HG03280 (cell line): ENCODE results near the gene KIF9.
"Not testable (repeated sequence)": the region's sequence is repeated elsewhere in the genome, so short reads cannot be mapped to it uniquely, and the experiment has no call there.

Experiments
- ATAC-seq: cut with Tn5 transposase; IDR thresholded peaks from one replicate; pipeline ENCODE4 v1.9.1; 2021; ENCODE audit warnings: mild to moderate bottlenecking, moderate library complexity; ENCODE audit not compliant: unreplicated experiment

Gene KIF9

DNA sequence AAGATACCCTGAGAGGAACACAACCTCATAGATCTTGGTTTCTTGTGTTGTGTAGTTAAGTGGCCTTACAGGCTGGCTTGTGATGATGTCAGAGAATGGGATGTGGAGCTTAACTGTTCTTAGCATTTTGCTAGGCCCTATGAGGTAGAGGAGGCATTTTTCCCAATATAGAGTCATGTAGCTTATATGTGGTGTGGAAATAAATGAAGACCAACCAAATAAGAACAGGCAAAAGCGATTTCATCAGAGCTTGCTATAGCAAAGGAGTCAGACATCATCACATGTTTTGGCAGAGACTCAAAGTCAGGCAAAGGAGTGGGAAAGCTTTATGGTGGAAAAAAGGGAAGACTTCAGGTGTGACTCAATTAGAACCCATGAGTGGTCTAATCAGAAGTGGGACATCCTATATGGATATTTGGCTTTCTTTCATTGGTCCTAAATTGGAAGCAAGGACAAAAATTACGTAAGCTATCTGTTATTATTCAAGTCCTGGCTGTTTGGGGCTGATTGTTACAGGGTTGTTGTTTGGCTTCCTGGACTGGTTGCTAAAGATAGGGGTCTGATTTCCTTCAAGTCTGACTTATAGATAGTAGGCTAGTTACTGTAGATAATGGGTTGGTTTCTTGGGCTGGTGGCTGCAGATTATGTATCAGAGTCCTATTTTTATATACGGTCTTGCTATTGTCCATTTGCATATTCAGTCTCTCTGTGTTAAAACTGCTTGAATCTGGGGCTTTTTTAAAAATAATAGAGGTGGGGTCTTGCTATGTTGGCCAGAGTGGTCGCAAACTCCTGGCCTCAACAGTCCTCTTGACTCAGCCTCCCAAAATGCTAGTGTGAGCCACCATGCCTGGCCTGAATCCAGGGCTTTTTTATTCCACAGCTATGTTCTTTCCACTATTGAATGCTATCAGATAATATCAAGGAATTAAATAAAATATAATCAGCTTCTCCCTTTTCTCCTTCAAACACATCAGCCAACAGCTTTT, 88.4 kb downstream of the KIF9 start:
- ATAC-seq = no peak

DNA sequence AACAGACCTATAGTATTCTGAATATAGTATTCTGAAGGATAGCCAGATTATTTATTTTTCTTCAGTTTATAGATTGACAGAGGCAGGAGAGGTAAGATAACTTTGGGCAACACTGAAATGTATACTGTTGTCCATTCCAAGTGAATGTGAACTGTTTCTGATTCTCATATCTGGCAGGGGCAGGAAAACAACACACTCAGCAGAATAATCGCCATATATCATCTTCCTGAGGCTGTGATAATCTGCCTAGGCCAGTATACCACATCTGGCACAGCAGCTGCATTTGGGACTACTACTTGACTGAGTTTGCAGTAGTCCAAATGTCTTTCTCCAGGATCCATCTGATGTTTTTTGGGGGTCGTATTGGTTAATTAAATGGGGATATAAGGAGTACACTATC, 96.3 kb downstream of the KIF9 start:
- ATAC-seq = no peak

DNA sequence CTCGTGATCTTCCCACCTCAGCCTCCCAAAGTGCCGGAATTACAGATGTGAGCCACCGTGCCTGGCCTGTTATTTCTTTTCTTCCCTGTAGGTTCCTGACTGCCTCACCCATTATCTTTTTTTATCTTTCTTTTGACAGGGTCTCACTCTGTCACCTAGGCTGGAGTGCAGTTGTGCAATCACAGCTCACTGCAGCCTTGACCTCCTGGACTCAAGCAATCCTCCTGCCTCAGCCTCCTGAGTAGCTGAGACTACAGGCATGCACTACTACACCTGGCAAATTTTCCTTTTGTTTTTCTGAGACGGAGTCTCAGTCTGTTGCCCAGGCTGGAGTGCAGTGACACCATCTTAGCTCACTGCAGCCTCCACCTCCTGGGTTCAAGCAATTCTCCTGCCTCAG, 100.9 kb downstream of the KIF9 start:
- ATAC-seq = not testable (repeated sequence)

DNA sequence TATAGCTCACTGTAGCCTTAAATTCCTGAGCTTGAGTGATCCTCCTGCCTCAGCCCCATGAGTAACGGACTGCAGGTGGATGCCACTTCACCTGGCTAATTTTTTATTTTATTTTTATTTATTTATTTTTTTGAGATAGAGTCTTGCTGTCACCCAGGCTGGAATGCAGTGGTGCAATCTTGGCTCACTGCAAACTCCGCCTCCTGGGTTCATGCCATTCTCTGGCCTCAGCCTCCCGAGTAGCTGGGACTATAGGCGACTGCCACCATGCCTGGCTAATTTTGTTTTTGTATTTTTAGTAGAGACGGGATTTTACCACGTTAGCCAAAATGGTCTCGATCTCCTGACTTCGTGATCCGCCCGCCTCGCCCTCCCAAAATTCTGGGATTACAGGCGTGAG, 102.6 kb downstream of the KIF9 start:
- not testable (repeated sequence) for ATAC-seq
